ENCODE data around the gene LIPC.

The LIPC gene

DNA sequence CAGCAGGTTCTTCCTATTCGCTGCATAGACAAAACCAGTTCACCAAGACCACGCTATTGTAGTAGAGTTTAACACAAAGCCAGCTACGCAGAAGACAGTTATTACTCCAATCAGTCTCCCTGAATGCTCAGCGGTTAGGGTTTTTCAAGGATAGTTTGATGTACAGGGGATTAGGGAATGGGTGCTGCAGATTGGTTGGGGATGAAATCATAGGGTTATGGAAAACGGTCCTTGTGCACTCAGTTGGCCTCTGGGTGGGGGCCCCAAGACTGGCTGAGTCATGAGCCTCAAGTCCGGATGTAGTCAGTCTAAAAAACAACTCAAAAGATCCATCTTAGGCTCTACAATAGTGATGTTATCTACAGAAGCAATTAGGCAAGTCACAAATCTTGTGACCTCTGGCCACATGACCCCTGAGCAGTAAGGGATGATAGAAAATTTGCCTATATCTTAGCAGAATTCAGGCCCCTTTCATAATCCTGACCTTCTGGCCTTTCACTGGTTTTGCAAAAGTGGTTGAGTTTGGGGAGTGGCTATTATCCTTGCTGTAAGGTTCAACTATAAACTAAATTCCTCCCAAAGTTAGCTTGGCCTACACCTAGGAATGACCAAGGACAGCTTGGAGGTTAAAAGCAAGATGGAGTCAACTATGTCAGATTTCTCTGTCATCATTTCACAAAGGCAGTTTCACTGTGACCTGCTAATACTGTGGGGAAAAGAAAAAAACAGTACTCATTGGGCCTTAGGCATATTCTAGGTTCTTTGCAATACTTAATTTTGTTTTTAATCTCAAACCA lies 57.7 kb downstream of the LIPC start:
- Mint-ChIP-seq H3K27ac (no peak overlapping the region), H3K4me3 (no peak overlapping the region), H3K36me3 (ENCODE audit: low read depth) (peaks cover 3% of the 10 kb centered on the region), H3K4me1 (ENCODE audit: low read depth) (peaks cover 34% of the 10 kb centered on the region), H3K9me3 (peaks cover 10% of the 10 kb centered on the region), H3K27me3 (ENCODE audit: low read depth) (no peaks in the 10 kb centered on the region)
- DNase-seq (ENCODE audit: low spot score), result no peak

DNA sequence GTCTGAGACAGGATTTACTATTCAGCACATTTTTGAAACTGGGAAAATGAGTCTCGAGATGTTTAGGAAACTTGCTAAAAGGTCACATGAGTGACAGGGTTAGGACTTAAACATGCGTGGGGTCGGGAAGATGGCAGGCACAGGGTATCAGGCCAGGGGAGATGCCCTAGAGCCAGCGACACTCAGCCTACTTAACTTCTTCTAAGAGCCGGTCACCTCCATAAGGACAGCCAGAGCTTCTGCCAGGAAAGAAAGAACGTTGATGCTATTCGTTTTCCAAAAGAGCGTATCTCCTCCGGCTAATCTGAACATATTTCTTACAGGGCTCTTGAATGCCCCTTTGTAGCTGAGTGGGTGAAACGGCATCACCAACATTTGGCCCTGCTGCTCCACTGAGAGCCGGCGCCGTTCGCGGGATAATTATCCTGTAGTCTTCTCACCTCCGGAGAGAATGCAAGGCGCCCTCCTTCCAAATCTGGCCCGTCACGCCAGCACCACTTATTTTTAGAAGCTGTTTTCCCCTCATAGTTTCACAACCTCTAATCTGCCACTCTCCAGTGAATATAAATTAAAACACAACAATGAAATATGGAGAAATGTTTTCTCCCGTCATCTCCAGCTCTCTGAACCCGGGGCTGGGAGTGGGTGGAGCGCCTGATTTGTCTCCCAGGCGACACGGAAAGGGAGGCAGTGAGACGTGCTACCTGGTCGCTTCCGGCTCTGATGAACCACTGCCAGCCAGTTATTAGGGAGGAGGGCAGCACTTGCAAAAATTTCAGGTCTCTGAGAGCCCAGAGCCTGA lies 58.5 kb downstream of the LIPC start:
- Mint-ChIP-seq H3K27ac (no peak overlapping the region), H3K36me3 (ENCODE audit: low read depth) (peaks cover 3% of the 10 kb centered on the region), H3K27me3 (ENCODE audit: low read depth) (no peaks in the 10 kb centered on the region), H3K4me1 (ENCODE audit: low read depth) (peaks cover 27% of the 10 kb centered on the region), H3K4me3 (no peak overlapping the region), H3K9me3 (peaks cover 10% of the 10 kb centered on the region)
- no peak for DNase-seq (ENCODE audit: low spot score)

DNA sequence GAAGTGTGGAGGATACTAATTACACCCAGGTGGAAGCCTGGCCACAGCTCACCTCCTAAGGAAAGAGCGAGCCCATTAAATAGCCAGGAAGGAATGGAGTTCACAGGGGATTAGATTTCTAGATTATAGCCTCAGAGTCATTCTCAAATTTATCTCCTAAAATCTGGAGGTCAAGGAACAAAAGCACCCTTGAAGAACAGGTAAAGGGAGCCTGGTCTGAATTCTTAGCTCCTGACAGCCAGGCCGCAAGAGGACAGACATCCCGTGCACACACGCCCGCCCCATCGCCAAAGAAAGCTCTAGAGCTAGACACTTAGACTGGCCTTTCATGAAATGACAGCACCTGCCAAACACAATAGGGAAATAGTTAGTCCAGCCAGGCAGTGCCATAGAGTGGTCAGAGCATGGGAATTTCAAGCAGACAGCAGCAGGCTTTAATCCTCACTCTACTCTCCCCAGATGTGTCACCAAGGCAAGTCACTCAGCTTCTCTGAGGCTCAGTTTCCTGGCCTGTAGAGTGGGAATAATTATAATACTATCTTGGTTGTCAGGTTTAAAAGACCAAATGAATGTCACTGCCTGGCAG lies 59.2 kb downstream of the LIPC start:
- no peak overlapping the region for H3K4me3 Mint-ChIP-seq
- DNase-seq (ENCODE audit: low spot score), result no peak
- no peaks in the 10 kb centered on the region for H3K27me3 Mint-ChIP-seq (ENCODE audit: low read depth)
- H3K4me1 Mint-ChIP-seq (ENCODE audit: low read depth), result peaks cover 28% of the 10 kb centered on the region
- peaks cover 3% of the 10 kb centered on the region for H3K36me3 Mint-ChIP-seq (ENCODE audit: low read depth)
- peaks cover 10% of the 10 kb centered on the region for H3K9me3 Mint-ChIP-seq
- peak overlapping the region; percentile 23 for H3K27ac Mint-ChIP-seq

DNA sequence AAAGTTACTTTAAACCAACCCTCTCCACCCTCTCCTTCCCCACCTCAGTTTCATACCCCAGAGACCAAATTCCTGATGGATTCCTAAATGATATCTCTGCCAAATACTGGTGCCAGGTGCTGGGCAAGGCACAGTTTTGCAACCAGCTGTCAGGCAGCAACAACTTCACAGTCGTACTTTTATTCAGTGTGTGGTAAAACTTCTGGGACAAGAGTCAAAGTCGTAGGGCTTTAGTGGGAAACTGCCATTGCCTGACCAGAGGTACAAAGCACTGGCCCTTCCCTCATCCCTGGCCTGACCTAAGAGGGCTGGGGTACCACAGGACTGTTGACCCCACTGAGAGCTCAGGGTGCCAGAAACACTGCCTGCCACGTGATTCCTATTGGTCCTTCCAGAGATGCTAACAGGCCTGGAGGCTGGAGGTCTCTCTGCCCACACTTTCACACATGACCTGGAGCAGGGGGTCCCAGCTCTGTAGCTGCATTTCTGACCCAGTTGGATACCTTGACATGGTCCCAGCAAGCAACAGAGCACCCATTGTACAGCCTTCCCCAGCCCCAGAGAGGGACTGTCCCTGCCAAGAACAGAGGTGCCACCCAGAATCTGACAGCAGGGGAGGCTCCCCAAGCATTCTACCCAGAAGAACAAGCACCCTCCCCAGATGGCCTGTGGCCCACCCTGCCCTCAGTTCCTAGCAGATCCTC lies 59.9 kb downstream of the LIPC start:
- Mint-ChIP-seq H3K4me3 (no peak overlapping the region), H3K27ac (peak overlapping the region; percentile 23), H3K9me3 (peaks cover 10% of the 10 kb centered on the region), H3K36me3 (ENCODE audit: low read depth) (peaks cover 3% of the 10 kb centered on the region), H3K27me3 (ENCODE audit: low read depth) (no peaks in the 10 kb centered on the region), H3K4me1 (ENCODE audit: low read depth) (peaks cover 26% of the 10 kb centered on the region)
- no peak for DNase-seq (ENCODE audit: low spot score)

DNA sequence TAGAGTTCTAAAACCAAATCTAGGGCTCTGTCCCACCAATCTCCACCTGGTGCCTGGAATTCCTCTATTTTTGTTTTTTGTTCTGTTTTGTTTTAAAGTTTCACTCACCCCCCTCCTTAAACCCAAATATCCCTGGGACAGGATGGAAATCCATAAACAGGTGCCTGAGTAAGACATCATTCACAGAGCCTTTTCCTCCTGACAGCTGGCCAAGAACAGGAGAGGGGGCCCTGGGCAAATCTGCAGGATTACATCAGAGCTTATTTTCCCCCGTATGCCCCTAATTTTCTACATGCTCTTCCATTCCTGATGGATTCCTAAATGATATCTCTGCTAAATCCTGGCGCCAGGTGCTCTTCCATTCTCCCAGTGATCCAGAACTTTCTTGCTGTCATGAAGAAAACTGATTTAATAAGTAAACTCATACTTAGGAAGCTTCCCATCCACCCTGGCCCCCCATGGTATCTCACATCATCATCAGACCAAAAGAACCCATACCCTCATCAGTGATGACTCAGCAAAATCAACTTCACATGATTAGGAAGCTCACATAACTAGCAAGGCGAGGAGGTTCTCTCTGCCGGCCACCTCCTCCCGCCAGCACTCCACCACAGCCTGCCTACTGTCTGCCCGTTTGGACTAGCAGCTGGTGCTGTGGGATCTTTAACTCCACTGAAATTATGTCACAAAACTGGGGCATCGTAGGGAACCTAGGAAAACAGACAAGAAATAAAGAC lies 61.0 kb downstream of the LIPC start:
- no peaks in the 10 kb centered on the region for H3K27me3 Mint-ChIP-seq (ENCODE audit: low read depth)
- peaks cover 30% of the 10 kb centered on the region for H3K4me1 Mint-ChIP-seq (ENCODE audit: low read depth)
- no peak for DNase-seq (ENCODE audit: low spot score)
- no peak overlapping the region for H3K4me3 Mint-ChIP-seq
- H3K9me3 Mint-ChIP-seq, result peaks cover 10% of the 10 kb centered on the region
- H3K36me3 Mint-ChIP-seq (ENCODE audit: low read depth), result peaks cover 3% of the 10 kb centered on the region
- peak overlapping the region; percentile 5 for H3K27ac Mint-ChIP-seq

DNA sequence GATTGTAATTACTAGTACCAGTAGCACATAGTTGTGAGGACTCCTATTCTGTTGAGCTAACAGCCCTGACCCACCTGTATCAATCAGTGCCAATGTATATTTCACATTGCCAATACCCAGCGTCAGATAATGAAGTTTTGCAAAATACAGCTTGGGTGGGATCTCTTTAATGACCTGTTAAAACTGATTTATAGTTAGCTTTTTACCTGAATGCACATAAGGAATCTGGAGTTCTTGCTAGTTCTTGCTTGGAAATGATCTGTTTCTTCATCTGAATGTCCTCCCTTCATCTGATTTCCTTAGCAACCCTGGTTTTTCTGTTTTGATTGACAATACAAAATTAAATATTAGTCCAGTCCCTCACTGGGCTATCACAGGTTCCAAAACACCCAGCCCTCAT lies 62.8 kb downstream of the LIPC start:
- no peaks in the 10 kb centered on the region for H3K27me3 Mint-ChIP-seq (ENCODE audit: low read depth)
- no peak overlapping the region for H3K27ac Mint-ChIP-seq
- H3K9me3 Mint-ChIP-seq, result peaks cover 4% of the 10 kb centered on the region
- DNase-seq (ENCODE audit: low spot score), result no peak
- no peaks in the 10 kb centered on the region for H3K36me3 Mint-ChIP-seq (ENCODE audit: low read depth)
- H3K4me1 Mint-ChIP-seq (ENCODE audit: low read depth), result peaks cover 27% of the 10 kb centered on the region
- no peak overlapping the region for H3K4me3 Mint-ChIP-seq

DNA sequence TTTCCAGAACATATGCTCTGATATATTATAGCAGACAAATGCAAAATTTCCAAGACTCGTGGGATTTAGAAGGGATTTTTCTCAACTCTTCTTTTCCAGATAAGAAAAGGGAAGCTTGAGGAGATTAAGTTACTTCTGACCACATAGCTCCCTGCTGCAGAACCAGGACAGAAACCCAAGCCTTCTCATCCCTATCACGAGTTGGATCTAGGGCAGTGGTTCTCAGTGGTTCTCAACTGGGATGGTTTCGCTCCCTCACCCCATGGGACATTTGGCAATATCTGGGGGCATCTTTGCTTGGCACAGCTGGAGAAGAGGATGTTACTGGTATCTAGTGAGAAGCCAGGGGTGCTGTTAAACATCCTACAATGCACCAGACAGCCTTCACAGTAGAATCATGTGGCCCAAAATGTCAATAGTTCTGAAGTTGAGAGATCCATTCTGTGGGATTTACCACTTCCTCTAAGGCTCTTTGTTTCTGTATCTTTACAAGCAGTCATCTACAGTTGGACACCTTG lies 64.2 kb downstream of the LIPC start:
- peak overlapping the region; percentile 6 for H3K27ac Mint-ChIP-seq
- H3K4me3 Mint-ChIP-seq, result no peak overlapping the region
- H3K27me3 Mint-ChIP-seq (ENCODE audit: low read depth), result no peaks in the 10 kb centered on the region
- no peaks in the 10 kb centered on the region for H3K9me3 Mint-ChIP-seq
- H3K36me3 Mint-ChIP-seq (ENCODE audit: low read depth), result no peaks in the 10 kb centered on the region
- peaks cover 30% of the 10 kb centered on the region for H3K4me1 Mint-ChIP-seq (ENCODE audit: low read depth)
- DNase-seq (ENCODE audit: low spot score), result no peak

DNA sequence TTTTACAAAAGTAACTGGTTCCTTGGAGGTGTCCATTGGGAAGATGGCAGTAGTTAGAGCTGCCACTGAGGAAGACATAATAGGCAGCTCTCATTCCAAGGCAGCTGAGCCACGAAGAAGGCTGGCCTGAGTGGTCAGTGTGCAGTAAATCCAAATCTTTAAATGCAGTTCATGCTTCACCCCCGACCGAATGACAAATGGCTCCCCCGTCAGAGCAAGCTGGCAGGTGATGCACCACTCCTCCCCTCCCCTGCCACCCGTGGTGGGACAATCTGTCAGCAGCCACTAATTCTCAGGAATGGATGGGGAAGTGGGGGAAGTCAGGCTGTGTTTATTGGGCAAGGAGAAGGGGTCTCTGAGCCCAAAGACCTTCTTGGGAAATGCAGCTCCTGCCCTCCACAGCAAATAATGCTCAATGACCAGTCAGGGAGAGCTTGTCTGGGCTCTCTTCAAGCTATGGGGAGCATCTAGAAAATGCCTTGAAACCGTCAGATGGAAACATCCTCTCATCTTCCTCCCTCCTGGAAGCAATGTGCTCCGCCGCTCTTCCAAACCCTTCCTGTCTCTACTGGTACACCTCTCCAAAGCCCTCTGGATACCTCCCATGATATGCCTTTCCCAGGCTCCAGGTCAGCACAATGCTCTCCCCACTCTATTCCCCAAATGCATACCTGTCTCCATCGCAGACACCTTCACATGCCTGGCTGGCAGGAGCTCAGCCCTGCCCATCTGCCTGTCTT lies 65.4 kb downstream of the LIPC start:
- no peak for DNase-seq (ENCODE audit: low spot score)
- H3K9me3 Mint-ChIP-seq, result no peaks in the 10 kb centered on the region
- peaks cover 29% of the 10 kb centered on the region for H3K4me1 Mint-ChIP-seq (ENCODE audit: low read depth)
- H3K4me3 Mint-ChIP-seq, result no peak overlapping the region
- no peaks in the 10 kb centered on the region for H3K36me3 Mint-ChIP-seq (ENCODE audit: low read depth)
- no peaks in the 10 kb centered on the region for H3K27me3 Mint-ChIP-seq (ENCODE audit: low read depth)
- peak overlapping the region; percentile 28 for H3K27ac Mint-ChIP-seq

DNA sequence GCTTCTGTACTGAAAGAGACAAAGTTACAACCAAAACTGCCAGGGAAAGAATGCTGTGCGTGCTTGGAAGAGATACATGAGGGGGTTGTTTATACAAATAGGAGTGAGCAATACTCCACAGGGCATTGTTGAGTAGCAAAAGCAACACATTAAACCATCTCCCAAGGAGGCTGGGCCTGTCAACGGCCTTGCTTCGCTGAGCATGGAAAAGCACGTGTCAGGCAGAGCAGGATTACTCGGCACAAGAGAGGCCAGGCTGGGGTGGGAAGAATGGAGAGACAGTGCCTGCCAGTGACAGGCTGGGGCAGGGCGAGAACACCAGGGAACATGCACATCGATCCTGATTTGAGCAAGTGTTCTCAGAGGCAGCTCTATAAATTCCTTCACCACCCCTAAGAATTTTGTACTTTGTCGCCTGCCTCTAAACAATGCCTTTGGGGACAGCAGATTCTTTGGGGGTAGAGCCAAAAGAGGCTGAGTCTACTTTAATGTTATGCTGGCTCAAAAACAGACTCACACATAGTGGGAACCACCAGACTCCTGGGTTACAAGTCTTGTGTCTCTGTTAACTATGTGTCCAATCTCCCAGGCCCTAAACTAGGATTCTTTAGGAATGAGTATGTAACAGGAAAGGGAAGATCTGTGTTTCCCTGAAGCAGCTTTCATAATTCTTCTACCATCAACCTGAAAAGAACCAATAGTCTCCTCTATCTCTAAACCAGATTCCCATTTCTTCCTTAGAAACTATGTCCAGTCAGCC lies 67.2 kb downstream of the LIPC start:
- H3K9me3 Mint-ChIP-seq, result no peaks in the 10 kb centered on the region
- no peak for DNase-seq (ENCODE audit: low spot score)
- H3K4me3 Mint-ChIP-seq, result no peak overlapping the region
- H3K36me3 Mint-ChIP-seq (ENCODE audit: low read depth), result no peaks in the 10 kb centered on the region
- no peaks in the 10 kb centered on the region for H3K27me3 Mint-ChIP-seq (ENCODE audit: low read depth)
- peaks cover 24% of the 10 kb centered on the region for H3K4me1 Mint-ChIP-seq (ENCODE audit: low read depth)
- H3K27ac Mint-ChIP-seq, result no peak overlapping the region

DNA sequence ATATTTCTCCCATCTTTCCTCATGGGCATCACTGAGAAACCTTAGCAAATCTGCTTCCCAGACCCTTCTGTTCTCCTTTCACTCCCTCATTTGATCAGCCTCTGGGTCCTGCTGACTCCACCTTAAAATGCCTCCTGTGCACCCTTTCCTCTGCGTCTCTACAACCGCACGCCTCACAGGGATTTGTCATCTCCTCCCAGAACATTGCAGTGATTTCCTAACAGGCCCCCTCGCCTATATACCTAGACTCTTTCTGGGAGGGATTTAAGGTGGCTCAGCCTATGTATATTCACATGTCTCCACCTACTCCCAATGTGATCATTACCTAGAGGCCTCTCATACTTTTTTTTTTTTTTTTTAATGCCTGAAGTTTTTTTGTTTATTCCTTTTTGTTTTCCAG lies 69.2 kb downstream of the LIPC start:
- DNase-seq (ENCODE audit: low spot score), result no peak
- Mint-ChIP-seq H3K27me3 (ENCODE audit: low read depth) (no peaks in the 10 kb centered on the region), H3K4me3 (no peak overlapping the region), H3K4me1 (ENCODE audit: low read depth) (peaks cover 27% of the 10 kb centered on the region), H3K9me3 (no peaks in the 10 kb centered on the region), H3K36me3 (ENCODE audit: low read depth) (no peaks in the 10 kb centered on the region), H3K27ac (no peak overlapping the region)

DNA sequence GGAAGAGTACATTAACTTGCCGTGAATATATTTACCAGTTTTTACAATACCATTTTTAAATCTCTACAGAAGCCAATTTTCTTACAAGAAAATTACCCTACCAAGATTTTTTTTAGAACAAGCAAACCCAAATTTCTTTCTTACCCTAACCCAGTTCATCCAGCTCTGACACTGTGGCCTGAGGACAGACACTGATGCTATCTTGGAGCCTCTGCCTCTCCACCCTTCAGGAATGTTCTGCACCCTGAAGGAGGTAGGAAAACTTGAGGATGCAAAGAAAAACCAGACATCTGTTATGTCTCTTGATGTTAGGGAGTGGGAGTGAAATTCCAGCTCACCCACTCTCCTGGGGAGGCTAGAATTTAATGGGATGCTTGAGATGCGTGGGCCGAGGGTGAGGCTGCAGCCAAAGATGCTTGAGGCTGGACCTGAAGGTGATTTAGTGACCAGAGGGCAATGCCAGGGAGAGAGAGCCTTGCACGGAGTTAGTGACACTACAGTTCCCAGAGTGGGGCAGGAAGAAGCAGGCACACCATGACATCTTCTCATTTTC lies 69.9 kb downstream of the LIPC start:
- Mint-ChIP-seq H3K27me3 (ENCODE audit: low read depth) (no peaks in the 10 kb centered on the region), H3K9me3 (no peaks in the 10 kb centered on the region)
- no peak for DNase-seq (ENCODE audit: low spot score)

More for the DNA sequence above, 69.9 kb downstream of the LIPC start:
- H3K27ac Mint-ChIP-seq, result no peak overlapping the region
- no peaks in the 10 kb centered on the region for H3K36me3 Mint-ChIP-seq (ENCODE audit: low read depth)
- no peak overlapping the region for H3K4me3 Mint-ChIP-seq
- peaks cover 28% of the 10 kb centered on the region for H3K4me1 Mint-ChIP-seq (ENCODE audit: low read depth)
